Duodenal mucosa (tissue), 2 donors: ENCODE results near the gene DCAF17.

Experiments
- H3K27ac ChIP-seq: one replicate; pipeline ENCODE4 v1.7.0; 2013; ENCODE audit warnings: low read depth, low read length
- H3K27me3 ChIP-seq, 2 donors: one replicate each; pipeline ENCODE4 v1.7.0; 2013; ENCODE audit warnings: low read length in 2 of 2, control low read depth in 1 of 2; ENCODE audit not compliant: insufficient read depth in 2 of 2, control insufficient read depth in 1 of 2
- H3K36me3 ChIP-seq, 2 donors: one replicate each; pipeline ENCODE4 v1.7.0; 2013; ENCODE audit warnings: low read length in 2 of 2, control low read depth in 1 of 2; ENCODE audit not compliant: insufficient read depth in 2 of 2, control insufficient read depth in 1 of 2
- H3K4me1 ChIP-seq, 2 donors: one replicate each; pipeline ENCODE4 v1.7.0; 2013; ENCODE audit warnings: low read length in 2 of 2, control low read depth in 1 of 2; ENCODE audit not compliant: insufficient read depth in 2 of 2, control insufficient read depth in 1 of 2
- H3K4me3 ChIP-seq, 2 donors: one replicate each; pipeline ENCODE4 v1.7.0; 2013; ENCODE audit warnings: low read length in 2 of 2, low read depth in 1 of 2
- H3K9ac ChIP-seq, 2 donors: one replicate each; pipeline ENCODE4 v1.7.0; 2013; ENCODE audit warnings: low read length in 2 of 2, low read depth in 1 of 2
- H3K9me3 ChIP-seq, 2 donors: one replicate each; pipeline ENCODE4 v1.7.0; 2013; ENCODE audit warnings: low read length in 2 of 2, control low read depth in 1 of 2; ENCODE audit not compliant: control insufficient read depth in 1 of 2

Gene DCAF17

DNA sequence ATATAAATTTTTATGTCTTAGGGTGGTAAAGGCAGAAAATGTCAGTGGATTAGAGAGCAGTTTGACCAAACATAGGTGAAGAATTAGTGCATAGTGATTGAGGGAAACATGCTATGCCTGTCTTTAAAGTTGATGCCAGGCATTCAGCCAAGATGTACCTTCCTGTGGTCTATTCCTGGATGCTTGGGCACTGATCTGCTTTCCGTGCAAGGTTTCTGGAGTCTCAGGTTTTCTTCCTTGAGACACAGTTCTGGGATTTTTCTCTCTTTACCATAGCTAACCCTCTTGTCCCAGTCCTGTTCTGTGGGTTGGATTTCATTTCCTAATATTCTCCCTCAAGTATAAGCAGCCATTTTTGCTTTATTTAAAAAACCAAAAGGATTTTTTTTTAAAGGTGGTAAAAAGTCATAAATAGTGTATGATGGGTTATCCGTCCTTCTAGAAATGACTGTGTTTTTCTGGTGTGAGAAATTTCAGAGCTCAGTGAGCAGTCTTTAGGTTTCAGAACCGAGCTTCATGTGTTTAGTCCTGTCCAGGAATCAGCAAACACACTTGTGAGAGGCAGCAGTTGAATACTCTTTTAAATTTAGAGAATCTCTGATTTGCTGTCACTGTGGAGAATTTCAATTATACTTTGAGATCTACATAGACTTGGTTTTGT is 45.3 kb downstream of the DCAF17 start:
- no peak overlapping the region for H3K27ac ChIP-seq
- no peaks in the 10 kb centered on the region for H3K27me3 ChIP-seq
- H3K4me3 ChIP-seq: no peak overlapping the region
- no peaks in the 10 kb centered on the region for H3K9me3 ChIP-seq
- peaks cover 0 to 7% of the 10 kb centered on the region in 2 donors for H3K4me1 ChIP-seq
- peaks cover 9 to 14% of the 10 kb centered on the region in 2 donors for H3K36me3 ChIP-seq
- H3K9ac ChIP-seq: no peak overlapping the region

DNA sequence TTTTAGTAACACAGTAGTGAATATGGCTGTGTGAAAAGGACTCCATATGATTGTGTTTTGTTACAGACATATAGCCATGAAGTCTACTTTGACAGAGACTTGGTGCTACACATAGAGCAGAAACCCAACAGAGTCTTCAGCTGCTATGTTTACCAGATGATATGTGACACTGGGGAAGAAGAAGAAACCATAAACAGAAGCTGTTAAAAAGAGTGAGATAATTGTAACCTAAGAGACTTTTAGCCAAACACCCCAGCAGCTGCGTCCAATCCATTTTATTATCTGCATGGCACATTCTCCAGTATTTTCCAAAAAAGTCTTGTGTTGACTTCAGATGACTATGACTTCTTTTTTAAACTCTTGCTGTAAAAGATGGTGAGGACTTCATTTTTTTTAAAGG is 46.9 kb downstream of the DCAF17 start:
- Histone ChIP-seq H3K4me3 (no peak overlapping the region), H3K36me3 (peaks cover 8 to 14% of the 10 kb centered on the region in 2 donors), H3K9me3 (no peaks in the 10 kb centered on the region), H3K27me3 (no peaks in the 10 kb centered on the region), H3K27ac (no peak overlapping the region), H3K9ac (no peak overlapping the region), H3K4me1 (peaks cover 0 to 13% of the 10 kb centered on the region in 2 donors)

DNA sequence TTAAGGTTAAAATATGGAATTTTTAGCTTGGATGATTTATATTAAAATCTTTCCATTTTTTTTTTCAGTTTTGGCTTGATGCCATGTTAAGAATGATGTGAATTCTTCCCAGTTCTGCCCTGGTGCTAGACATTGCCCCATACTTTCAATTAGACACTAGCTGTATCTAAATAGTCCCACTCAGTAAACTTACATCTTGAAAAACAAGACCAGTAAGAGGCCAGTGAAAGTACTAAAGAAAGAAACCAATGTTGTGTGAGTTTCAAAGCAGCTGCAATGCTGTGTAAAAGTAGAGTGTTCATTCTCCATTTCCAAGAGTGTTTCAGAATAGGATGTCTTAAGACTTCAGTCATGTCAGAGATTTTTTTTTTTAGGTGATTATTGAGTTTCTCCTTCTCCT is 48.3 kb downstream of the DCAF17 start:
- no peaks in the 10 kb centered on the region for H3K27me3 ChIP-seq
- no peak overlapping the region for H3K27ac ChIP-seq
- H3K9ac ChIP-seq: no peak overlapping the region
- peaks cover 0 to 13% of the 10 kb centered on the region in 2 donors for H3K4me1 ChIP-seq
- H3K36me3 ChIP-seq: peaks cover 8 to 12% of the 10 kb centered on the region in 2 donors
- no peaks in the 10 kb centered on the region for H3K9me3 ChIP-seq
- no peak overlapping the region for H3K4me3 ChIP-seq

- Histone ChIP-seq H3K27me3 (no peaks in the 10 kb centered on the region), H3K9me3 (no peaks in the 10 kb centered on the region), H3K4me3 (no peak overlapping the region), H3K36me3 (peaks cover 8 to 12% of the 10 kb centered on the region in 2 donors), H3K27ac (no peak overlapping the region), H3K9ac (no peak overlapping the region), H3K4me1 (peaks cover 0 to 13% of the 10 kb centered on the region in 2 donors)
These were observed 48.9 kb downstream of the DCAF17 start for GRCh38 chr2:171482877-171483276.

GRCh38 chr2:171483793-171484192 is 49.8 kb downstream of the DCAF17 start:
- Histone ChIP-seq H3K4me1 (peaks cover 6 to 16% of the 10 kb centered on the region in 2 donors), H3K27me3 (no peaks in the 10 kb centered on the region), H3K4me3 (no peak overlapping the region), H3K9me3 (no peaks in the 10 kb centered on the region), H3K36me3 (peaks cover 8 to 12% of the 10 kb centered on the region in 2 donors), H3K27ac (no peak overlapping the region), H3K9ac (no peak overlapping the region)

- no peak overlapping the region for H3K9ac ChIP-seq
- peaks cover 8 to 9% of the 10 kb centered on the region in 2 donors for H3K36me3 ChIP-seq
- H3K9me3 ChIP-seq: no peaks in the 10 kb centered on the region
- no peaks in the 10 kb centered on the region for H3K27me3 ChIP-seq
- H3K4me3 ChIP-seq: no peak overlapping the region
- H3K27ac ChIP-seq: no peak overlapping the region
- H3K4me1 ChIP-seq: peaks cover 6 to 17% of the 10 kb centered on the region in 2 donors
These were observed 51.1 kb downstream of the DCAF17 start for GRCh38 chr2:171485116-171485515.

- Histone ChIP-seq H3K36me3 (peaks cover 0 to 5% of the 10 kb centered on the region in 2 donors), H3K27me3 (no peaks in the 10 kb centered on the region), H3K4me1 (peaks cover 6 to 28% of the 10 kb centered on the region in 2 donors), H3K4me3 (no peak overlapping the region), H3K9me3 (no peaks in the 10 kb centered on the region), H3K9ac (no peak overlapping the region), H3K27ac (no peak overlapping the region)
These were observed 53.2 kb downstream of the DCAF17 start for GRCh38 chr2:171487201-171487600.

GRCh38 chr2:171487803-171488259 is 53.8 kb downstream of the DCAF17 start:
- peaks cover 0 to 5% of the 10 kb centered on the region in 2 donors for H3K36me3 ChIP-seq
- peak overlapping the region in 1 of 2 donors; percentile 9 for H3K4me3 ChIP-seq
- H3K27ac ChIP-seq: no peak overlapping the region
- no peak overlapping the region for H3K9ac ChIP-seq
- no peaks in the 10 kb centered on the region for H3K27me3 ChIP-seq
- peaks cover 6 to 28% of the 10 kb centered on the region in 2 donors for H3K4me1 ChIP-seq
- no peaks in the 10 kb centered on the region for H3K9me3 ChIP-seq

- no peak overlapping the region for H3K27ac ChIP-seq
- H3K4me3 ChIP-seq: no peak overlapping the region
- no peaks in the 10 kb centered on the region for H3K36me3 ChIP-seq
- no peaks in the 10 kb centered on the region for H3K27me3 ChIP-seq
- peaks cover 6 to 27% of the 10 kb centered on the region in 2 donors for H3K4me1 ChIP-seq
- no peaks in the 10 kb centered on the region for H3K9me3 ChIP-seq
- H3K9ac ChIP-seq: no peak overlapping the region
These were observed 56.6 kb downstream of the DCAF17 start for GRCh38 chr2:171490577-171490976.

GRCh38 chr2:171491292-171491691 is 57.3 kb downstream of the DCAF17 start:
- Histone ChIP-seq H3K4me3 (no peak overlapping the region), H3K36me3 (no peaks in the 10 kb centered on the region), H3K9ac (peak overlapping the region in 1 of 2 donors; percentile 32), H3K27me3 (no peaks in the 10 kb centered on the region), H3K27ac (no peak overlapping the region), H3K4me1 (peaks cover 6 to 27% of the 10 kb centered on the region in 2 donors), H3K9me3 (no peaks in the 10 kb centered on the region)
